Measurements from ENCODE around the gene APOM.

The APOM gene

GRCh38 chr6:31614684-31615578, 40.8 kb upstream of the APOM start, which contains the start of gene AIF1:
TSS of gene AIF1 (plus strand) at chr6:31615234. CDS start at chr6:31615330, 96 bp downstream.
- Mint-ChIP-seq H3K4me1 (peaks cover 49% of the 10 kb centered on the region), H3K9me3 (peaks cover 5% of the 10 kb centered on the region), H3K4me3 (peak within 1 kb of the TSS; percentile 7), H3K27ac (peak within 1 kb of the TSS; percentile 81), H3K36me3 (ENCODE audit: low read depth) (no peaks in the 10 kb centered on the region), H3K27me3 (ENCODE audit: low read depth, poor library complexity) (peaks cover 6% of the 10 kb centered on the region)
- no peak for TF ChIP-seq CTCF (IDR thresholded peaks at IDR 0.05)
- no peak for DNase-seq

DNA sequence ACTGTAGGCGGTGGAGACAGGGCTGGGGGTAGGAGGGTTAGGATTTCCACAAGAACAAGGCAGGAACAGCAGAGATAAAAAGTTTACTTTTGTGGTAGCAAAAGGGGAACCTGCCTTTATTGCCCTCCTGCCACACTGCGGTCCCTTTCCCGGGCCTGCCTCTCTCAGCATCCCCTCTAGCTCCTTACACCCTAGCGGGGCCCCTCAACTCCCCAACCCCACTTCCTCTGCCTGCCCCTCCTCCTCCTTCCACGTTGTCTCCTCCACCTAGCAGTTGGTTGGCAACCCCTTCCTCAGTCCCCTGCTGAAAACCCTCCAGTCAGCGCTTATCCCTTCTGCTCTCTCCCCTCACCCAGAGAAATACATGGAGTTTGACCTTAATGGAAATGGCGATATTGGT, 39.9 kb upstream of the APOM start:
- H3K27ac Mint-ChIP-seq: no peak overlapping the region
- peaks cover 49% of the 10 kb centered on the region for H3K4me1 Mint-ChIP-seq
- peak overlapping the region; percentile 7 for H3K4me3 Mint-ChIP-seq
- H3K36me3 Mint-ChIP-seq (ENCODE audit: low read depth): no peaks in the 10 kb centered on the region
- H3K9me3 Mint-ChIP-seq: peaks cover 8% of the 10 kb centered on the region
- H3K27me3 Mint-ChIP-seq (ENCODE audit: low read depth, poor library complexity): peaks cover 6% of the 10 kb centered on the region
- TF ChIP-seq CTCF (IDR thresholded peaks at IDR 0.05): no peak
- DNase-seq: no peak

- no peak for TF ChIP-seq CTCF (IDR thresholded peaks at IDR 0.05)
- H3K36me3 Mint-ChIP-seq (ENCODE audit: low read depth): peaks cover under 1% of the 10 kb centered on the region
- DNase-seq: no peak
- H3K4me1 Mint-ChIP-seq: peaks cover 53% of the 10 kb centered on the region
- H3K9me3 Mint-ChIP-seq: peaks cover 8% of the 10 kb centered on the region
- no peaks in the 10 kb centered on the region for H3K27me3 Mint-ChIP-seq (ENCODE audit: low read depth, poor library complexity)
- no peak overlapping the region for H3K4me3 Mint-ChIP-seq
- no peak overlapping the region for H3K27ac Mint-ChIP-seq
These were observed 38.7 kb upstream of the APOM start for GRCh38 chr6:31617010-31617409.

DNA sequence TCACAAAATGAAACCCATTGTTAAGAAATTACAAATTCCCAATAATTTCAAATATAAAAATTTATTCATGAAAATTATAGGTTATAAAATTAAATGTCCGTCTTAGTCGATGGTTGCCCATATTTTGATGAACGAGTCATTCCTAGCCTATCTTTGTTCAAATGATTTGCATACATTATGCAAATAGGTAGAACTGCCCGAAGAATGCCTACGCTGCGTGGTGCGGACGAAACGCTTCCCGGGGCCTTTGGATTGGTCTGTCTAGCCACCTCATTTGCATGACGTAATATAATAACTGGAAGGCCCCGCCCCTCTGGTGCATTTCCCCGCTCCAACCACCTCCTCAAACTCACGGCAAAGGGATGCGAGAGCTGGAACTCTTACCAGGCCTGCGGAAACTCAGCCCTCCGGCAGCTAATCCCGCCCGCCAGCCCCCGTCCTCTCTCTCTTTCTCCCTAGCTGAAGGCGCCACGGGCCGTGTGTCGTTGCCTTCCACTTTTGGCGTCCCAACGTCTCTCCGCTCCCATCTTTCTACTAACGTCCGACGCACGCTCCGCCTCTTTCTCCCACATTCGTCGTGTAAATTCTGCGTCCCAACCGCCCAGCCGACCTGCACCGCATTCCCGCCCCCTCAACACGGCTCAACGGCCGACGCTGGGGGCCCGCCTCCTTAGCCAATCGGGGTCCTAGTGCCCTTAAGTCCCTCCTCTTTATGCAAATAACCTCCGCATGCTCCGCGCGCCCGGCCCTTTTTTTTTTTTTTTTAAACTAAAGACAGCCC, 35.7 kb upstream of the APOM start:
- DNase-seq: peak; percentile 94
- no peak for TF ChIP-seq CTCF (IDR thresholded peaks at IDR 0.05)
- no peaks in the 10 kb centered on the region for H3K27me3 Mint-ChIP-seq (ENCODE audit: low read depth, poor library complexity)
- H3K4me3 Mint-ChIP-seq: peak overlapping the region; percentile 95
- peaks cover 53% of the 10 kb centered on the region for H3K4me1 Mint-ChIP-seq
- H3K36me3 Mint-ChIP-seq (ENCODE audit: low read depth): peaks cover 27% of the 10 kb centered on the region
- peak overlapping the region; percentile 100 for H3K27ac Mint-ChIP-seq
- peaks cover 8% of the 10 kb centered on the region for H3K9me3 Mint-ChIP-seq

- peak within 1 kb of the TSS; percentile 95 for H3K4me3 Mint-ChIP-seq
- H3K36me3 Mint-ChIP-seq (ENCODE audit: low read depth): peaks cover 35% of the 10 kb centered on the region
- H3K9me3 Mint-ChIP-seq: peaks cover 8% of the 10 kb centered on the region
- TF ChIP-seq CTCF (IDR thresholded peaks at IDR 0.05): no peak
- peak within 1 kb of the TSS; percentile 100 for H3K27ac Mint-ChIP-seq
- no peaks in the 10 kb centered on the region for H3K27me3 Mint-ChIP-seq (ENCODE audit: low read depth, poor library complexity)
- H3K4me1 Mint-ChIP-seq: peaks cover 46% of the 10 kb centered on the region
- DNase-seq: peak; percentile 96
These were observed 34.9 kb upstream of the APOM start, which contains the start of gene PRRC2A for GRCh38 chr6:31620586-31621319. TSS of gene PRRC2A (plus strand) at chr6:31620715. CDS start at chr6:31622790, 2,075 bp downstream.

Measured in nephron progenitor cell (in vitro differentiated cells).